Neuronal stem cell (in vitro differentiated cells): ENCODE results near the gene CRTC2.

Experiments used
- DNase-seq: peaks from one replicate; pipeline ENCODE4 v3.0.0-alpha.2; 2013; ENCODE audit warnings: low spot score
- H2AFZ ChIP-seq: one replicate; pipeline ENCODE4 v1.6.1; 2013; ENCODE audit warnings: mild to moderate bottlenecking, low read length, inconsistent platforms
- H2AK5ac ChIP-seq: 2 replicates; pipeline ENCODE4 v1.6.1; 2013; ENCODE audit warnings: low read depth, mild to moderate bottlenecking, inconsistent platforms, low read length, moderate library complexity, mixed read lengths
- H2BK120ac ChIP-seq: 2 replicates; pipeline ENCODE4 v1.6.1; 2013; ENCODE audit warnings: low read depth, mild to moderate bottlenecking, inconsistent platforms, low read length, moderate library complexity, mixed read lengths
- H2BK12ac ChIP-seq: one replicate; pipeline ENCODE4 v1.6.1; 2013; ENCODE audit warnings: low read length, inconsistent platforms
- H2BK15ac ChIP-seq: 2 replicates; pipeline ENCODE4 v1.6.1; 2013; ENCODE audit warnings: mild to moderate bottlenecking, low read length, inconsistent platforms, mixed read lengths
- H2BK5ac ChIP-seq: one replicate; pipeline ENCODE4 v1.6.1; 2013; ENCODE audit warnings: inconsistent platforms, mild to moderate bottlenecking, low read length, moderate library complexity
- H3K14ac ChIP-seq: one replicate; pipeline ENCODE4 v1.6.1; 2013; ENCODE audit warnings: low read length, inconsistent platforms
- H3K18ac ChIP-seq: 2 replicates; pipeline ENCODE4 v1.6.1; 2013; ENCODE audit warnings: low read length, inconsistent platforms
- H3K23ac ChIP-seq: 2 replicates; pipeline ENCODE4 v1.6.1; 2013; ENCODE audit warnings: low read depth, mild to moderate bottlenecking, mixed read lengths, low read length, inconsistent platforms; ENCODE audit not compliant: poor library complexity
- H3K27ac ChIP-seq: replicated peaks from 3 replicates; pipeline ENCODE4 v1.5.1; 2013; ENCODE audit warnings: low read length, inconsistent platforms
- H3K27me3 ChIP-seq, 3 experiments: 2 replicates each; pipeline ENCODE4 v1.6.1; 2013; ENCODE audit warnings: low read length in 3 of 3, mild to moderate bottlenecking in 2 of 3, inconsistent platforms in 1 of 3, low read depth in 1 of 3, mixed read lengths in 1 of 3, moderate library complexity in 1 of 3; ENCODE audit not compliant: control insufficient read depth in 3 of 3, insufficient read depth in 3 of 3
- H3K36me3 ChIP-seq, 2 donors: replicated peaks in 1 of 2; 2 replicates each; pipeline ENCODE4 v1.6.1; 2013; ENCODE audit warnings: low read length in 2 of 2; ENCODE audit not compliant: control insufficient read depth in 2 of 2, insufficient read depth in 2 of 2
- H3K4ac ChIP-seq: 2 replicates; pipeline ENCODE4 v1.6.1; 2013; ENCODE audit warnings: inconsistent platforms, mild to moderate bottlenecking, low read length, moderate library complexity
- H3K4me1 ChIP-seq, 2 donors: 1 replicate in 1 of 2; 2 replicates in 1 of 2; pipeline ENCODE4 v1.6.1; 2013; ENCODE audit warnings: low read length in 2 of 2, low read depth in 1 of 2; ENCODE audit not compliant: control insufficient read depth in 2 of 2, insufficient read depth in 1 of 2
- H3K4me2 ChIP-seq: one replicate; pipeline ENCODE4 v1.6.1; 2013; ENCODE audit warnings: mild to moderate bottlenecking, low read length, inconsistent platforms; ENCODE audit not compliant: insufficient read depth, poor library complexity, severe bottlenecking
- H3K4me3 ChIP-seq, 2 donors: 2 replicates each; pipeline ENCODE4 v1.5.1; 2013; ENCODE audit warnings: low read length in 2 of 2, mild to moderate bottlenecking in 2 of 2, inconsistent platforms in 1 of 2, moderate library complexity in 1 of 2
- H3K79me1 ChIP-seq: one replicate; pipeline ENCODE4 v1.6.1; 2013; ENCODE audit warnings: low read depth, mild to moderate bottlenecking, inconsistent platforms, low read length, moderate library complexity
- H3K9ac ChIP-seq: one replicate; pipeline ENCODE4 v1.6.1; 2013; ENCODE audit warnings: mild to moderate bottlenecking, low read depth, low read length, inconsistent platforms; ENCODE audit not compliant: poor library complexity
- H3K9me3 ChIP-seq, 2 donors: replicated peaks in 1 of 2; 2 replicates each; pipeline versions ENCODE3 to v1.6.1; 2013; ENCODE audit warnings: low read length in 2 of 2, mild to moderate bottlenecking in 2 of 2, inconsistent platforms in 1 of 2, low read depth in 1 of 2, mixed read lengths in 1 of 2, moderate library complexity in 1 of 2; ENCODE audit not compliant: control insufficient read depth in 2 of 2, insufficient read depth in 1 of 2
- H4K8ac ChIP-seq: one replicate; pipeline ENCODE4 v1.6.1; 2013; ENCODE audit warnings: low read depth, mild to moderate bottlenecking, inconsistent platforms, low read length, moderate library complexity
- H4K91ac ChIP-seq: one replicate; pipeline ENCODE4 v1.6.1; 2013; ENCODE audit warnings: low read length, low read depth, mild to moderate bottlenecking, inconsistent platforms; ENCODE audit not compliant: poor library complexity
- WGBS, 2 donors: extraction: QIAGEN DNeasy Blood & Tissue Kit; methylation state at CpG; one replicate each; pipeline ENCODE4 v1.1.7; 2013; ENCODE audit warnings: missing lambda C conversion rate in 2 of 2, mixed read lengths in 1 of 2; ENCODE audit not compliant: insufficient read length in 2 of 2, insufficient replicate concordance in 1 of 2; ENCODE audit errors: extremely low coverage in 2 of 2; 5-methylcytosine and 5-hydroxymethylcytosine counted together

The CRTC2 gene

GRCh38 chr1:153942766-153943549, 15.5 kb downstream of the CRTC2 start:
- no peak for DNase-seq
- no peak overlapping the region for H2AFZ ChIP-seq
- H3K9ac ChIP-seq = no peak overlapping the region
- no peak overlapping the region for H2BK12ac ChIP-seq
- H2BK15ac ChIP-seq = no peak overlapping the region
- peaks cover 4% of the 10 kb centered on the region for H3K79me1 ChIP-seq
- peaks cover 7 to 13% of the 10 kb centered on the region in 2 donors for H3K4me1 ChIP-seq
- H3K4ac ChIP-seq = no peak overlapping the region
- no peak overlapping the region for H4K8ac ChIP-seq
- H2BK120ac ChIP-seq = no peak overlapping the region
- H2BK5ac ChIP-seq = no peak overlapping the region
- peaks cover 3 to 73% of the 10 kb centered on the region in 2 donors for H3K36me3 ChIP-seq
- peak overlapping the region in 1 of 2 donors; percentile 4 for H3K4me3 ChIP-seq
- H4K91ac ChIP-seq = no peak overlapping the region
- H3K23ac ChIP-seq = no peak overlapping the region
- WGBS, 2 donors = no CpG with 5 or more reads among the region's 11 CpGs
- H3K14ac ChIP-seq = no peak overlapping the region
- H2AK5ac ChIP-seq = no peak overlapping the region
- H3K27me3 ChIP-seq = peaks cover 0 to 3% (median 0%) of the 10 kb centered on the region in 3 experiments
- H3K27ac ChIP-seq = no peak overlapping the region
- H3K4me2 ChIP-seq = no peak overlapping the region
- no peaks in the 10 kb centered on the region for H3K9me3 ChIP-seq
- no peak overlapping the region for H3K18ac ChIP-seq

GRCh38 chr1:153941826-153942725, 16.3 kb downstream of the CRTC2 start:
- Histone ChIP-seq H3K4me2 (no peak overlapping the region), H2BK5ac (peak overlapping the region; percentile 53), H2BK120ac (no peak overlapping the region), H3K27me3 (peaks cover 0 to 3% (median 0%) of the 10 kb centered on the region in 3 experiments), H3K9ac (peak overlapping the region; percentile 68), H3K9me3 (no peaks in the 10 kb centered on the region), H4K91ac (no peak overlapping the region), H3K18ac (no peak overlapping the region), H2AK5ac (no peak overlapping the region), H4K8ac (peak overlapping the region; percentile 82), H3K27ac (no peak overlapping the region), H2BK12ac (peak overlapping the region; percentile 73), H2AFZ (no peak overlapping the region), H3K23ac (peak overlapping the region; percentile 73), H3K4me3 (no peak overlapping the region), H3K36me3 (peaks cover 4 to 76% of the 10 kb centered on the region in 2 donors), H3K79me1 (peaks cover 4% of the 10 kb centered on the region), H2BK15ac (no peak overlapping the region), H3K4ac (no peak overlapping the region), H3K4me1 (peaks cover 7 to 13% of the 10 kb centered on the region in 2 donors), H3K14ac (peak overlapping the region; percentile 98)
- no CpG with 5 or more reads among the region's 34 CpGs for WGBS, 2 donors
- DNase-seq = no peak

- no peak overlapping the region for H2AFZ ChIP-seq
- no CpG with 5 or more reads among the region's 8 CpGs for WGBS, 2 donors
- H3K4me1 ChIP-seq = peaks cover 5 to 10% of the 10 kb centered on the region in 2 donors
- H3K9me3 ChIP-seq = no peaks in the 10 kb centered on the region
- H3K27me3 ChIP-seq = peaks cover 0 to 3% (median 0%) of the 10 kb centered on the region in 3 experiments
- no peak overlapping the region for H2BK5ac ChIP-seq
- peaks cover 2% of the 10 kb centered on the region for H3K79me1 ChIP-seq
- H2BK12ac ChIP-seq = no peak overlapping the region
- peaks cover 9 to 88% of the 10 kb centered on the region in 2 donors for H3K36me3 ChIP-seq
- H2AK5ac ChIP-seq = no peak overlapping the region
- H3K27ac ChIP-seq = no peak overlapping the region
- no peak overlapping the region for H3K4me3 ChIP-seq
- DNase-seq = no peak
- no peak overlapping the region for H3K9ac ChIP-seq
- H4K91ac ChIP-seq = no peak overlapping the region
- no peak overlapping the region for H4K8ac ChIP-seq
- H3K23ac ChIP-seq = peak overlapping the region; percentile 50
- no peak overlapping the region for H2BK120ac ChIP-seq
- H3K4me2 ChIP-seq = no peak overlapping the region
- no peak overlapping the region for H2BK15ac ChIP-seq
- peak overlapping the region; percentile 17 for H3K4ac ChIP-seq
- no peak overlapping the region for H3K18ac ChIP-seq
- peak overlapping the region; percentile 49 for H3K14ac ChIP-seq
Measured at GRCh38 chr1:153940756-153941155, 17.7 kb downstream of the CRTC2 start.

GRCh38 chr1:153939476-153939875, 18.9 kb downstream of the CRTC2 start:
- no CpG with 5 or more reads among the region's 12 CpGs for WGBS, 2 donors
- Histone ChIP-seq H3K36me3 (peaks cover 11 to 91% of the 10 kb centered on the region in 2 donors), H2BK12ac (no peak overlapping the region)

More at GRCh38 chr1:153939476-153939875, 18.9 kb downstream of the CRTC2 start:
- H2BK15ac ChIP-seq = no peak overlapping the region
- H2BK120ac ChIP-seq = no peak overlapping the region
- no peak overlapping the region for H3K23ac ChIP-seq
- no peaks in the 10 kb centered on the region for H3K27me3 ChIP-seq
- H2AFZ ChIP-seq = no peak overlapping the region
- no peak overlapping the region for H4K91ac ChIP-seq
- H3K27ac ChIP-seq = no peak overlapping the region
- no peak overlapping the region for H2AK5ac ChIP-seq
- H3K4me1 ChIP-seq = no peaks in the 10 kb centered on the region
- H2BK5ac ChIP-seq = no peak overlapping the region
- no peak overlapping the region for H3K14ac ChIP-seq
- no peak overlapping the region for H4K8ac ChIP-seq
- H3K4me3 ChIP-seq = no peak overlapping the region
- no peak overlapping the region for H3K4me2 ChIP-seq
- no peak for DNase-seq
- no peak overlapping the region for H3K18ac ChIP-seq
- H3K4ac ChIP-seq = no peak overlapping the region
- peak overlapping the region; percentile 25 for H3K9ac ChIP-seq
- peaks cover 2% of the 10 kb centered on the region for H3K79me1 ChIP-seq
- no peaks in the 10 kb centered on the region for H3K9me3 ChIP-seq
